ENCODE results near the gene MIXL1. TPM values are rescaled to one million over a fixed set of nuclear protein-coding genes. Genes with fewer than 3 reads are reported as not detected.

Gene MIXL1
- total RNA-seq, 2 experiments from 2014 or later: 0.16 TPM; not detected in 1

DNA sequence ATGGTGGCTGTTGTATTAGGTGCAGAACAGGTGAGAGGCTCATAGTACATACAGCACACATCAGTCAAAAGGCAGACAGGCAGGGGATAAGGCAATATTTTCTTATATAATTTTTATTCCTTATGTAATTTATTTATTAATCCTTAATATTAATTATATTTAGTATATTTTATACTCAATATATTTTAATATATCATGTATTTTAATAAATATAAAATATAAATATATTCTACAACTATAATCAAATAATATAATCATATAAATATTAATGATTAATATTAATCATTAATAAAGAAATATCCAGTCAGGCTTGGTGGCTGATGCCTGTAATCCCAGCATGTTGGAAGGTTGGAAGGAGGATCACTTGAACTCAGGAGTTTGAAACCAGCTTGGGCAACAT is 19.3 kb upstream of the MIXL1 start:
- no peaks in the 10 kb centered on the region for H3K4me1 Mint-ChIP-seq (ENCODE audit: low read depth)
- TF ChIP-seq, protein P1, sequence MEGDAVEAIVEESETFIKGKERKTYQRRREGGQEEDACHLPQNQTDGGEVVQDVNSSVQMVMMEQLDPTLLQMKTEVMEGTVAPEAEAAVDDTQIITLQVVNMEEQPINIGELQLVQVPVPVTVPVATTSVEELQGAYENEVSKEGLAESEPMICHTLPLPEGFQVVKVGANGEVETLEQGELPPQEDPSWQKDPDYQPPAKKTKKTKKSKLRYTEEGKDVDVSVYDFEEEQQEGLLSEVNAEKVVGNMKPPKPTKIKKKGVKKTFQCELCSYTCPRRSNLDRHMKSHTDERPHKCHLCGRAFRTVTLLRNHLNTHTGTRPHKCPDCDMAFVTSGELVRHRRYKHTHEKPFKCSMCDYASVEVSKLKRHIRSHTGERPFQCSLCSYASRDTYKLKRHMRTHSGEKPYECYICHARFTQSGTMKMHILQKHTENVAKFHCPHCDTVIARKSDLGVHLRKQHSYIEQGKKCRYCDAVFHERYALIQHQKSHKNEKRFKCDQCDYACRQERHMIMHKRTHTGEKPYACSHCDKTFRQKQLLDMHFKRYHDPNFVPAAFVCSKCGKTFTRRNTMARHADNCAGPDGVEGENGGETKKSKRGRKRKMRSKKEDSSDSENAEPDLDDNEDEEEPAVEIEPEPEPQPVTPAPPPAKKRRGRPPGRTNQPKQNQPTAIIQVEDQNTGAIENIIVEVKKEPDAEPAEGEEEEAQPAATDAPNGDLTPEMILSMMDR (IDR thresholded peaks at IDR 0.05): no peak
- POLR2A ChIA-PET: no interaction called here
- intact Hi-C loops (cut with micrococcal nuclease): no loop called here
- no peaks in the 10 kb centered on the region for H3K9me3 Mint-ChIP-seq
- CTCF ChIA-PET: interaction anchor here (0.6 to 2.1 kb wide), 3 partner anchors 29 to 728 kb away, joined by 3 to 6 read pairs (median 4); no protein-coding TSS in a partner anchor
- ATAC-seq: no peak
- no peak overlapping the region for H3K4me3 Mint-ChIP-seq
- no peak for DNase-seq
- no peak overlapping the region for H3K27ac Mint-ChIP-seq
- no peaks in the 10 kb centered on the region for H3K36me3 Mint-ChIP-seq (ENCODE audit: low read depth)
- H3K27me3 Mint-ChIP-seq: peaks cover 4% of the 10 kb centered on the region

DNA sequence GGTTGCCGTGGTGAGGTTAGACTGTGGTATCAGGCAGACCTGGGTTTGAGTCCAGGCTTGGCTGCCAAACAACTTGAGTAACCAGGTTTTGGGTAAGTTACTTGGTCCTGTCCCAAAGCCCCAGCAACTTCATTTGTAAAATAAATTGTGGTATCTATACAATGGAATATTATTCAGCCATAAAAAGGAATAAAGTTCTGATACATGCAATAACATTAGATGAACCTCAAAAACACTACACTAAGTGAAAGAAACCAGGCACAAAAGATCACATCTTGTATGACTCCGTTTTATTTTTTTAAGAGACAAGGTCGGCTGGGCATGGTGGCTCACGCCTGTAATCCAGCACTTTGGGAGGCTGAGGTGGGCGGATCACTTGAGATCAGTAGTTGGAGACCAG is 16.4 kb upstream of the MIXL1 start:
- H3K36me3 Mint-ChIP-seq (ENCODE audit: low read depth): no peaks in the 10 kb centered on the region
- ChIA-PET CTCF (interaction anchor here (1.4 kb wide), 1 partner anchor 10 kb away, joined by 4 read pairs; no protein-coding TSS in a partner anchor), POLR2A (no interaction called here)
- DNase-seq (no peak), ATAC-seq (no peak)
- H3K27me3 Mint-ChIP-seq: peaks cover 4% of the 10 kb centered on the region
- H3K9me3 Mint-ChIP-seq: no peaks in the 10 kb centered on the region
- TF ChIP-seq, protein P1 (IDR thresholded peaks at IDR 0.05): no peak
- no peaks in the 10 kb centered on the region for H3K4me1 Mint-ChIP-seq (ENCODE audit: low read depth)
- H3K4me3 Mint-ChIP-seq: no peak overlapping the region
- no peak overlapping the region for H3K27ac Mint-ChIP-seq
- intact Hi-C loops (cut with micrococcal nuclease): no loop called here

GRCh38 chr1:226209307-226210059 is 14.0 kb upstream of the MIXL1 start:
- no peak overlapping the region for H3K27ac Mint-ChIP-seq
- no peaks in the 10 kb centered on the region for H3K4me1 Mint-ChIP-seq (ENCODE audit: low read depth)
- TF ChIP-seq, protein P1 (IDR thresholded peaks at IDR 0.05): no peak
- DNase-seq (no peak), ATAC-seq (no peak)
- intact Hi-C loops (cut with micrococcal nuclease): no loop called here
- H3K4me3 Mint-ChIP-seq: no peak overlapping the region
- no peaks in the 10 kb centered on the region for H3K36me3 Mint-ChIP-seq (ENCODE audit: low read depth)
- no peaks in the 10 kb centered on the region for H3K9me3 Mint-ChIP-seq
- H3K27me3 Mint-ChIP-seq: no peaks in the 10 kb centered on the region
- ChIA-PET CTCF (interaction anchor here (1.0 kb wide), 1 partner anchor 84 kb away, joined by 3 read pairs; no protein-coding TSS in a partner anchor), POLR2A (interaction anchor here (0.6 kb wide), 1 partner anchor 25 kb away, joined by 3 read pairs; no protein-coding TSS in a partner anchor)

GRCh38 chr1:226210571-226211176 is 12.8 kb upstream of the MIXL1 start:
- ChIA-PET CTCF (interaction anchor here (1.3 to 1.5 kb wide), 2 partner anchors 10 to 12 kb away, joined by 4 to 11 read pairs; no protein-coding TSS in a partner anchor), POLR2A (interaction anchor here (1.0 kb wide), 1 partner anchor 99 kb away, joined by 3 read pairs; the partner anchor contains the start of gene LIN9)
- H3K27ac Mint-ChIP-seq: no peak overlapping the region
- H3K27me3 Mint-ChIP-seq: no peaks in the 10 kb centered on the region
- no peak overlapping the region for H3K4me3 Mint-ChIP-seq
- no peak for DNase-seq
- intact Hi-C loops (cut with micrococcal nuclease): no loop called here
- H3K4me1 Mint-ChIP-seq (ENCODE audit: low read depth): no peaks in the 10 kb centered on the region
- H3K36me3 Mint-ChIP-seq (ENCODE audit: low read depth): no peaks in the 10 kb centered on the region
- TF ChIP-seq, protein P1 (IDR thresholded peaks at IDR 0.05): no peak
- no peak for ATAC-seq
- H3K9me3 Mint-ChIP-seq: no peaks in the 10 kb centered on the region

All from activated CD8-positive, alpha-beta T cell treated with anti-CD3 and anti-CD28 coated beads for 36 hours (primary cell).